H9 (cell line): ENCODE measurements around the gene ABCE1. TPM values are rescaled to one million over a fixed set of nuclear protein-coding genes. Genes with fewer than 3 reads are reported as not detected.
"Not testable (repeated sequence)": the region's sequence is repeated elsewhere in the genome, so short reads cannot be mapped to it uniquely, and the experiment has no call there.

Experiments used
- DNase-seq: peaks from one replicate; pipeline ENCODE4 v3.0.0-alpha.2; 2017
- H2AFZ ChIP-seq: one replicate; pipeline ENCODE4 v1.6.1; 2013; ENCODE audit warnings: mild to moderate bottlenecking, low read length, control low read depth, moderate library complexity
- H2AK5ac ChIP-seq: 2 replicates; pipeline ENCODE4 v1.6.1; 2013; ENCODE audit warnings: low read length, control low read depth, mixed read lengths; ENCODE audit not compliant: insufficient read length
- H2BK120ac ChIP-seq: one replicate; pipeline ENCODE4 v1.6.1; 2013; ENCODE audit warnings: low read depth, mild to moderate bottlenecking, low read length, control low read depth, inconsistent platforms; ENCODE audit not compliant: poor library complexity, severe bottlenecking
- H2BK12ac ChIP-seq: 2 replicates; pipeline ENCODE4 v1.6.1; 2013; ENCODE audit warnings: low read length, control low read depth, mixed read lengths, low read depth; ENCODE audit not compliant: insufficient read length
- H2BK15ac ChIP-seq: 2 replicates; pipeline ENCODE4 v1.6.1; 2013; ENCODE audit warnings: low read depth, low read length, control low read depth
- H2BK20ac ChIP-seq: one replicate; pipeline ENCODE4 v1.6.1; 2013; ENCODE audit warnings: low read depth, mild to moderate bottlenecking, low read length, control low read depth, inconsistent platforms; ENCODE audit not compliant: poor library complexity, severe bottlenecking
- H2BK5ac ChIP-seq: 2 replicates; pipeline ENCODE4 v1.6.1; 2013; ENCODE audit warnings: low read length, control low read depth, mixed read lengths; ENCODE audit not compliant: insufficient read length
- H3K14ac ChIP-seq: 2 replicates; pipeline ENCODE4 v1.6.1; 2013; ENCODE audit warnings: low read length, control low read depth; ENCODE audit not compliant: insufficient read depth
- H3K18ac ChIP-seq: 2 replicates; pipeline ENCODE4 v1.6.1; 2013; ENCODE audit warnings: low read depth, mild to moderate bottlenecking, mixed read lengths, low read length, control low read depth; ENCODE audit not compliant: insufficient read length
- H3K23ac ChIP-seq: 2 replicates; pipeline ENCODE4 v1.6.1; 2013; ENCODE audit warnings: low read length, control low read depth, mixed read lengths, low read depth; ENCODE audit not compliant: insufficient read length
- H3K23me2 ChIP-seq: 2 replicates; pipeline ENCODE4 v1.6.1; 2013; ENCODE audit warnings: low read depth, mild to moderate bottlenecking, mixed read lengths, low read length, control low read depth; ENCODE audit not compliant: insufficient read length, poor library complexity, severe bottlenecking
- H3K27ac ChIP-seq: 2 replicates; pipeline ENCODE4 v1.5.1; 2013; ENCODE audit warnings: low read length, control low read depth, mixed read lengths, low read depth; ENCODE audit not compliant: insufficient read length
- H3K27me3 ChIP-seq: 2 replicates; pipeline ENCODE4 v1.6.1; 2013; ENCODE audit warnings: low read length, control low read depth, inconsistent platforms; ENCODE audit not compliant: insufficient read depth
- H3K4ac ChIP-seq: 2 replicates; pipeline ENCODE4 v1.6.1; 2013; ENCODE audit warnings: low read depth, mild to moderate bottlenecking, control low read depth, inconsistent platforms, low read length, moderate library complexity
- H3K4me1 ChIP-seq: 2 replicates; pipeline ENCODE4 v1.6.1; 2013; ENCODE audit warnings: low read length, control low read depth, inconsistent platforms; ENCODE audit not compliant: insufficient read depth
- H3K4me2 ChIP-seq: 2 replicates; pipeline ENCODE4 v1.6.1; 2013; ENCODE audit warnings: low read length, control low read depth, mixed read lengths; ENCODE audit not compliant: insufficient read length, insufficient read depth
- H3K56ac ChIP-seq: 2 replicates; pipeline ENCODE4 v1.6.1; 2013; ENCODE audit warnings: low read depth, mild to moderate bottlenecking, mixed read lengths, low read length, control low read depth; ENCODE audit not compliant: insufficient read length
- H3K79me1 ChIP-seq: 2 replicates; pipeline ENCODE4 v1.6.1; 2013; ENCODE audit warnings: low read depth, mild to moderate bottlenecking, moderate library complexity, low read length, control low read depth, inconsistent platforms; ENCODE audit not compliant: insufficient read depth, poor library complexity, severe bottlenecking
- H3K79me2 ChIP-seq: 2 replicates; pipeline ENCODE4 v1.6.1; 2013; ENCODE audit warnings: low read length, control low read depth, inconsistent platforms; ENCODE audit not compliant: insufficient read depth
- H3K9ac ChIP-seq: 2 replicates; pipeline ENCODE4 v1.6.1; 2013; ENCODE audit warnings: low read length, control low read depth, mixed read lengths; ENCODE audit not compliant: insufficient read length; ENCODE audit errors: extremely low read depth
- H3K9me3 ChIP-seq: one replicate; pipeline ENCODE4 v1.6.1; 2013; ENCODE audit warnings: low read depth, low read length, inconsistent platforms; ENCODE audit not compliant: control insufficient read depth
- H3T11ph ChIP-seq: one replicate; pipeline ENCODE4 v1.6.1; 2013; ENCODE audit warnings: mild to moderate bottlenecking, low read length, control low read depth, inconsistent platforms
- H4K20me1 ChIP-seq: one replicate; pipeline ENCODE4 v1.6.1; 2013; ENCODE audit not compliant: control insufficient read depth, insufficient read length, insufficient read depth
- H4K5ac ChIP-seq: 2 replicates; pipeline ENCODE4 v1.6.1; 2013; ENCODE audit warnings: low read depth, mild to moderate bottlenecking, mixed read lengths, low read length, control low read depth; ENCODE audit not compliant: insufficient read length
- H4K8ac ChIP-seq: replicated peaks from 2 replicates; pipeline ENCODE4 v1.6.1; 2013; ENCODE audit warnings: low read length, control low read depth, mixed read lengths, low read depth; ENCODE audit not compliant: insufficient read length
- H4K91ac ChIP-seq: 2 replicates; pipeline ENCODE4 v1.6.1; 2013; ENCODE audit warnings: low read depth, mild to moderate bottlenecking, moderate library complexity, mixed read lengths, low read length, control low read depth; ENCODE audit not compliant: insufficient read length
- H3K27ac Mint-ChIP-seq, 3 experiments: 2 replicates in 2 of 3; 3 replicates in 1 of 3; pipeline ENCODE4 v1.8.0; 2020 to 2021; ENCODE audit warnings: mixed read lengths in 3 of 3, mild to moderate bottlenecking in 1 of 3, moderate library complexity in 1 of 3
- H3K27me3 Mint-ChIP-seq: 2 replicates; pipeline ENCODE4 v1.8.0; 2021; ENCODE audit warnings: low read depth, mild to moderate bottlenecking, moderate library complexity, mixed read lengths
- H3K36me3 Mint-ChIP-seq, 3 experiments: 2 replicates in 2 of 3; 3 replicates in 1 of 3; pipeline ENCODE4 v1.8.0; 2020 to 2021; ENCODE audit warnings: low read depth in 3 of 3, mixed read lengths in 3 of 3; ENCODE audit not compliant: insufficient read depth in 1 of 3
- H3K4me1 Mint-ChIP-seq, 2 experiments: 2 replicates each; pipeline ENCODE4 v1.8.0; 2020; ENCODE audit warnings: mixed read lengths in 2 of 2
- H3K4me3 Mint-ChIP-seq, 2 experiments: 2 replicates in 1 of 2; 3 replicates in 1 of 2; pipeline ENCODE4 v1.8.0; 2020 to 2021; ENCODE audit warnings: mild to moderate bottlenecking in 2 of 2, mixed read lengths in 2 of 2, moderate library complexity in 1 of 2
- H3K9me3 Mint-ChIP-seq, 2 experiments: 2 replicates in 1 of 2; 3 replicates in 1 of 2; pipeline ENCODE4 v1.8.0; 2020; ENCODE audit warnings: mild to moderate bottlenecking in 2 of 2, mixed read lengths in 2 of 2, moderate library complexity in 1 of 2
- WGBS: extraction: QIAGEN DNeasy Blood & Tissue Kit; methylation state at CpG from one replicate; pipeline ENCODE4 v1.1.7; 2013; ENCODE audit warnings: missing lambda C conversion rate, low lambda C conversion rate, mixed read lengths; ENCODE audit not compliant: insufficient read length; ENCODE audit errors: extremely low coverage; 5-methylcytosine and 5-hydroxymethylcytosine counted together
- total RNA-seq: library from RNA; stranded (reverse); gene quantifications from 2 replicates; pipeline ENCODE4 v1.2.1, GENCODE V29; 2021
- TF ChIP-seq, protein P1 (sequence below): fragments of 200-600 bp; sonication (generic); conservative IDR thresholded peaks from 3 replicates; pipeline ENCODE4 v1.8.0; 2021; ENCODE audit warnings: antibody characterized with exemption, mild to moderate bottlenecking

ABCE1 gene
- total RNA-seq, 1 experiment from 2014 or later: 112 TPM

DNA sequence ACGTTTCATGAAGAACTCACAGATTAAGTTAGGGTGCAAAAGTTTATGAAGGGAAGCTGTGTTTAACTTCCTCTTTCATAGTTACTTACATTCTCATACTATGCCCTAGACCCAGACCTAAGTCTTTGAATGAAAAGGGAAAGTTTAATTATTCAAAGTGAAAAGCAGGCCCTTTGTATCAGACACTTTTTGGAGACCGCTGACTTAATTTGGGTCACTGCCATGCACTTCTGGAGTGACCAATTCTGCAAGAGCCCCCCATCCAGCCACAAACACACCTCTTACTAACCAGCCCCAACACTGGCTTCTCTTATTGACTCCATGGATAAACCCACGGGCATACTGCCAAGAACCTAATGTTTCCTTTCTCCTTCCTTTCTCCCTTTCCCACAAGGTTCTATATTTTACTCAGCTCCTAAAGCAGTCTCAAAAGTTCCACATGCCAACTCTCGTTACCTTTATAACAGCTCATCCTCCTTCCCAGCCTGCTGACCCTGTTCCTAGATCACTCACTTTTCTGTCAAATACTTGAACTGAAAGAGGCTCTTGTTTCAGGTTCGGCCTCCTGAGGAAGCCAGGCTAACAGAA lies 34.5 kb downstream of the ABCE1 start:
- H3K27me3 Mint-ChIP-seq: no peaks in the 10 kb centered on the region
- no peak overlapping the region for H2BK20ac ChIP-seq
- H3K4me3 Mint-ChIP-seq: no peak overlapping the region
- H3K4ac ChIP-seq: no peak overlapping the region
- no peaks in the 10 kb centered on the region for H3K9me3 ChIP-seq
- peaks cover 7 to 29% (median 18%) of the 10 kb centered on the region in 3 experiments; a peak in 6 of 7 replicates for H3K36me3 Mint-ChIP-seq
- no peak overlapping the region for H2AFZ ChIP-seq
- H4K91ac ChIP-seq: no peak overlapping the region
- H3K23me2 ChIP-seq: no peaks in the 10 kb centered on the region
- H2AK5ac ChIP-seq: no peak overlapping the region
- no peak overlapping the region for H4K5ac ChIP-seq
- no peak for DNase-seq
- no peaks in the 10 kb centered on the region for H3K79me1 ChIP-seq
- H3K27ac ChIP-seq: no peak overlapping the region
- H3K9ac ChIP-seq: no peak overlapping the region
- H3K4me2 ChIP-seq: no peak overlapping the region
- H3K79me2 ChIP-seq: no peaks in the 10 kb centered on the region
- H4K20me1 ChIP-seq: no peaks in the 10 kb centered on the region
- TF ChIP-seq, protein P1, sequence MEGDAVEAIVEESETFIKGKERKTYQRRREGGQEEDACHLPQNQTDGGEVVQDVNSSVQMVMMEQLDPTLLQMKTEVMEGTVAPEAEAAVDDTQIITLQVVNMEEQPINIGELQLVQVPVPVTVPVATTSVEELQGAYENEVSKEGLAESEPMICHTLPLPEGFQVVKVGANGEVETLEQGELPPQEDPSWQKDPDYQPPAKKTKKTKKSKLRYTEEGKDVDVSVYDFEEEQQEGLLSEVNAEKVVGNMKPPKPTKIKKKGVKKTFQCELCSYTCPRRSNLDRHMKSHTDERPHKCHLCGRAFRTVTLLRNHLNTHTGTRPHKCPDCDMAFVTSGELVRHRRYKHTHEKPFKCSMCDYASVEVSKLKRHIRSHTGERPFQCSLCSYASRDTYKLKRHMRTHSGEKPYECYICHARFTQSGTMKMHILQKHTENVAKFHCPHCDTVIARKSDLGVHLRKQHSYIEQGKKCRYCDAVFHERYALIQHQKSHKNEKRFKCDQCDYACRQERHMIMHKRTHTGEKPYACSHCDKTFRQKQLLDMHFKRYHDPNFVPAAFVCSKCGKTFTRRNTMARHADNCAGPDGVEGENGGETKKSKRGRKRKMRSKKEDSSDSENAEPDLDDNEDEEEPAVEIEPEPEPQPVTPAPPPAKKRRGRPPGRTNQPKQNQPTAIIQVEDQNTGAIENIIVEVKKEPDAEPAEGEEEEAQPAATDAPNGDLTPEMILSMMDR: no peak
- peak overlapping the region; percentile 6 to 65 (median 41); a peak in 4 of 7 replicates for H3K27ac Mint-ChIP-seq
- H2BK120ac ChIP-seq: no peak overlapping the region
- H2BK5ac ChIP-seq: no peak overlapping the region
- H3T11ph ChIP-seq: no peak overlapping the region
- H3K27me3 ChIP-seq: no peaks in the 10 kb centered on the region
- H3K18ac ChIP-seq: no peak overlapping the region
- no peak overlapping the region for H2BK15ac ChIP-seq
- H3K56ac ChIP-seq: no peak overlapping the region
- H3K4me1 Mint-ChIP-seq: no peaks in the 10 kb centered on the region
- H2BK12ac ChIP-seq: no peak overlapping the region
- no peak overlapping the region for H3K23ac ChIP-seq
- no peaks in the 10 kb centered on the region for H3K4me1 ChIP-seq
- no peak overlapping the region for H4K8ac ChIP-seq
- H3K9me3 Mint-ChIP-seq: no peaks in the 10 kb centered on the region; a peak in 1 of 5 replicates
- H3K14ac ChIP-seq: no peak overlapping the region
- no CpG with 5 or more reads among the region's 5 CpGs for WGBS

- not testable (repeated sequence) for H4K8ac ChIP-seq, H3K27ac ChIP-seq, H3K23ac ChIP-seq, H3K79me2 ChIP-seq, DNase-seq, H3K27me3 ChIP-seq, H3K56ac ChIP-seq, H3K9me3 ChIP-seq, H4K5ac ChIP-seq, H3K18ac ChIP-seq, H4K91ac ChIP-seq, H2BK5ac ChIP-seq, H3K27ac Mint-ChIP-seq, H3K4me3 Mint-ChIP-seq, H3K4me2 ChIP-seq, H3K79me1 ChIP-seq, H3K9ac ChIP-seq, H3K4ac ChIP-seq, H4K20me1 ChIP-seq, H2BK15ac ChIP-seq, H3T11ph ChIP-seq, H2BK12ac ChIP-seq, H3K23me2 ChIP-seq, H2BK120ac ChIP-seq, H3K9me3 Mint-ChIP-seq, H3K27me3 Mint-ChIP-seq, H3K4me1 ChIP-seq, H2AFZ ChIP-seq, H2BK20ac ChIP-seq, H3K14ac ChIP-seq, H3K4me1 Mint-ChIP-seq, H2AK5ac ChIP-seq
- peaks cover 23 to 48% (median 38%) of the 10 kb centered on the region in 3 experiments; a peak in 6 of 7 replicates for H3K36me3 Mint-ChIP-seq
- WGBS: no CpG with 5 or more reads among the region's 1 CpG
Measured at GRCh38 chr4:145136219-145136618, 38.1 kb downstream of the ABCE1 start.
